HG02840 (cell line): Measurements from ENCODE around the gene TEKT4.
"Not testable (repeated sequence)": the region's sequence is repeated elsewhere in the genome, so short reads cannot be mapped to it uniquely, and the experiment has no call there.

ENCODE experiments used
- ATAC-seq: cut with Tn5 transposase; IDR thresholded peaks from one replicate; pipeline ENCODE4 v1.9.1; 2021; ENCODE audit warnings: mild to moderate bottlenecking, moderate library complexity, moderate number of reproducible peaks; ENCODE audit not compliant: unreplicated experiment, low FRiP score

TEKT4 gene, protein sequence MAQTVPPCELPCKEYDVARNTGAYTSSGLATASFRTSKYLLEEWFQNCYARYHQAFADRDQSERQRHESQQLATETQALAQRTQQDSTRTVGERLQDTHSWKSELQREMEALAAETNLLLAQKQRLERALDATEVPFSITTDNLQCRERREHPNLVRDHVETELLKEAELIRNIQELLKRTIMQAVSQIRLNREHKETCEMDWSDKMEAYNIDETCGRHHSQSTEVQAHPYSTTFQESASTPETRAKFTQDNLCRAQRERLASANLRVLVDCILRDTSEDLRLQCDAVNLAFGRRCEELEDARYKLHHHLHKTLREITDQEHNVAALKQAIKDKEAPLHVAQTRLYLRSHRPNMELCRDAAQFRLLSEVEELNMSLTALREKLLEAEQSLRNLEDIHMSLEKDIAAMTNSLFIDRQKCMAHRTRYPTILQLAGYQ

DNA sequence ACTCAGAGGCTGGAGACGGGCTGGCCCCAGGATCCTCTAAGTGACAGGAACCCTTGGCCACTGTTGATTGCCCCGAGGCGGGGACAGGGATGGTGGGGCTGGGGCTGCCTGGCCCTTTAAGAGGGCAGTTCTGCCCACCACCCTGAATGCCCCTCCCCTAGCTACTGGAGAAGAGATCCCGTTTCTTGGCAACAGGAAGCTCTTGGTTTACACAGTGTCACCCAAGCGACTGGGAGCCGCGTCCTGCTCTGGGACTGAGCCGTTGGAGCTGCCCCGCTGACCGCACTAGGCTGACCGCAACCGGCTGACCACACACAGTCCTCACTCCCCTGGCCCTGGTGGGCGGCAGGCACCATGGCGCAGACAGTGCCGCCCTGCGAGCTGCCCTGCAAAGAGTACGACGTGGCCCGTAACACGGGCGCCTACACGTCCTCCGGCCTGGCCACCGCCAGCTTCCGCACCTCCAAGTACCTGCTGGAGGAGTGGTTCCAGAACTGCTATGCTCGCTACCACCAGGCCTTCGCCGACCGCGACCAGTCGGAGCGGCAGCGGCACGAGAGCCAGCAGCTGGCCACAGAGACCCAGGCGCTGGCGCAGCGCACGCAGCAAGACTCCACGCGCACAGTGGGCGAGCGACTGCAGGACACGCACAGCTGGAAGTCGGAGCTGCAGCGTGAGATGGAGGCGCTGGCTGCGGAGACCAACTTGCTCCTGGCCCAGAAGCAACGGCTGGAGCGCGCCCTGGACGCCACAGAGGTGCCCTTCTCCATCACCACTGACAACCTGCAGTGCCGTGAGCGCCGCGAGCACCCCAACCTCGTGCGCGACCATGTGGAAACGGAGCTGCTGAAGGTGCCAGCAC, at the start of gene TEKT4:
TEKT4 (plus strand) TSS at position 205 of the 862 bp plus-strand sequence; CDS start at position 355, 150 bp downstream.
- no peak for ATAC-seq

- not testable (repeated sequence) for ATAC-seq
These were observed 32.0 kb upstream of the TEKT4 start for GRCh38 chr2:94839224-94839623.

DNA sequence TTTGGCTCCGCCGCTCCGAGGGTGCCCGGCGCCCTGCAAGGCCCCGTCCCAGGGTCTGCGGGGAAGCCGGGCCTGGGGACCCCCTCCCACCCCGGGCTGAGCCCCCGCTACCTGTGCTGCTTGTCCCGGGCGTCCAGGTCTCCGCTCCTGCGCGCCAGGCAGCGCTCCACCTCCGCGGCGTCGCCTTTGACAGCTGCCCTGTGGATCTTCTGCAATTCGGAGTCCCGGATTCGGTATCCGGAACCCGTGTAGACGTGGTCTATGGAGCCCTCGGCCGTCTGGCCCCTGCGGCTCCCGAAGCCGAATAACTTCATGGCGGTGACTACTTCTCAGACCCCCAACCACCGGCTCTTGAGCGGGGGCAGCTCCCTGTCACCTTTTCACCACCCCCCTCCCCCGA, 14.4 kb upstream of the TEKT4 start:
- not testable (repeated sequence) for ATAC-seq

DNA sequence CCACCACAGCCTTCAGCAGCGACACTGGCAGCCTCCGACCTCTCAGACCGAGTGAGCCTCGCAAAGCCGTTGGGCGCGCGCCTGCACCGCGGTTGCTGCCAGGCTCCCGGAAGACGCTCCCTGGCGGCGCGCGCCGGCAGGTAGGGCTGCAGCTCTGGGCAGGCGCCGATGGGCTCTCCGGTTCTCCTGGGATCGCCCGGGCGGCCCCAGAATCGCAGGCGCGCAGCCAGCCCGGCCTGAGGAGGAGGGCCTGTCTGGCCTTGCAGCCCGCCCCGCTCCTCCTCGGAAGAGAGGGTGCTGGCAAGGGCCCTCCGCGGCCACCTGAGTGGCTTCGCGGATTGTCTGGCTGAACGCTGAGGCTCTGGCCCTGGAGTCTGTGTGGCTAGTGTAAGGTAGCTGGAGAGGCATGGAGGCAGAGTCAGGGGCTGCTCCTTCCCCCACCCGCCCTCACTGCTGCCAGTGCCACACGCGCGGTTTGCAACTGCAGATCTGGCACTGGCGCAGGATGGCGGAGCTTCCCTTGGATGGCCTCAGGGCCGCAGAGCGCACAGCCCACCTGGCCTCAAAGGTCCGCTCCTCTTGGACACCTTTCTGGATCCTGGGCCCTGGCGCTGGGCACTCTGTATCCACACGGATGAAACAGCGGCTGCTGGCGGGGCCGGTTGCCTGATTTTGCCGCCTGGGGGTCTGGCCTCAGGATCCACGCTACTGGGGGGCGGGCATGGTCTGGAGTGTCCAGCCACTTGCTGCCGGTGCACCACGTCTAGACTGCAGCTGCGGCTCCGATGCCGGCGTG, 13.7 kb upstream of the TEKT4 start:
- ATAC-seq, result not testable (repeated sequence)

DNA sequence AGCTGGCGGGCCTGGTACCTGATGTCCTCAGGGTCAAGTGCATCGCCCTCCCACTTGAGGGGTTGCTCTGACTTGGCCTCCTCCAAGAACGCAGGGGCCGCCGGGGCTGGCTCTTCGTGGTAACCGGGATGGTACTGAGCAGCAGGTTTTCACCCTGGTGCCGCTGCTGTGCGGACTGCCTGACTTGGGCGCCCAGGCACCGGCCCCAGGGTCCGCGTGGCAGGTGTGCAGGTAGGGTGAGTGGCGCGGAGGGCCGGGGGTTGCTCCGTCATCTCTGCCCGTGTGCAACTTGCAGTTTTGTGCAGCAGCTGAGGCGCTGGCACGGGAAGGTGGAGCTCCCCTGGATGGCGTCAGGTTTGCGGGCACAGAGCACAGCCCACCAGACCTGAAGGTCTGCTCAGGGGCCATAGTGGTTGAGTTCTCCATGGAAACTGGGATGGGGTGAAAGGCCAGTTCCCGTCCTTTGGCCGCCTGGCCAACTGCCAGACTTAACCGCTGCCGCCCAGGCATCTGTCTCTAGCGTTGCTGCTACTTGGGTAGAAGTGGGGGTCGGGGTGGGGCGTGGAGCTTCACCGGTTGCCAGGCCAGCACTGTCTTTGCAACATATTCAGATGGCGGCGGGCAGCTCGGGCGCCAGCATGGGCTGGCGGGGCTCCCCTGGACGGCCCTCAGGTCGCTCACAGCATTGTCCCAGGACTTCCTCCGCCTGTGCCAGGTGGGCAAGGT, 12.9 kb upstream of the TEKT4 start:
- ATAC-seq, result not testable (repeated sequence)

DNA sequence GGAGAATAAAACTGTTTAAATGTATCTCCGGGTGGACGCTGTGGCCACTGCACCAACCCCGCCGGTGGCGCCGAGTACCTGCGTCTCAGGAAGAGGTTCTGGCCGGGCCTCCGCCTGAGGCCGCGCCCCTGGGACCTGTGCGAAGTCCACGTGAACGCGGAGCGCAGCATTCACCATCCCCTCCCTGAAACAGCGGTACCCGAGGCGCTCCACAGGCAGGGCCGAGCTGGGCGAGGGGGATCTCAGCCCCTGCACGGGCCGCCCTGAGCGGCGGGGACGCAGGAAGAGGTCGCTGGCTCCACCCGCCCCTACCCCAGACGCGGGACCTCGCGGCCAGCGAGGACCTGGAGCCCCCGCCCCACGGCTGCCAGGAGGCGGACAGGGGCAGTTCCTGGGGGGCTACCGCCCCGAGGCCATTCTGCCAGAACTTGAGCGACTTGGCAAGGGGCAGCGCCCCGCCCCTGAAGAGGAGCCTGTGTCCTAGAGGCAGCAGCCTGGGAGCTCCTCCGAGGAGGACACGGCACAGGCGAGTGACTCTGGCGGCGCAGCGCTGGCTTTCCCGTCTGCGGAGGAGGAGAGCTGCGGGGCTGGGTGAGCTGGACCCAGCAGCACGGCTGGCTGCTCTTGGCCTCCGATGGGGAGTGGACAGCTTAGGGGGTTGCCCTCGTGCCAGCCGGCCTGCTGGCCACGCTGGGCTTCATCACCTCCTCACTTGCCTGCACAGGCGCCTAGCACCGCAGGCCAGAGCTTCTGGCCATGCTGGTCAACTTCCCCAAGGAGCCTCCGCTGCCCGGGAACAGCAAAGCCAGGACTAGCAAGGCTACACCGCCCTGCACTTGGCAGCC, 9.7 kb upstream of the TEKT4 start:
- no peak for ATAC-seq

DNA sequence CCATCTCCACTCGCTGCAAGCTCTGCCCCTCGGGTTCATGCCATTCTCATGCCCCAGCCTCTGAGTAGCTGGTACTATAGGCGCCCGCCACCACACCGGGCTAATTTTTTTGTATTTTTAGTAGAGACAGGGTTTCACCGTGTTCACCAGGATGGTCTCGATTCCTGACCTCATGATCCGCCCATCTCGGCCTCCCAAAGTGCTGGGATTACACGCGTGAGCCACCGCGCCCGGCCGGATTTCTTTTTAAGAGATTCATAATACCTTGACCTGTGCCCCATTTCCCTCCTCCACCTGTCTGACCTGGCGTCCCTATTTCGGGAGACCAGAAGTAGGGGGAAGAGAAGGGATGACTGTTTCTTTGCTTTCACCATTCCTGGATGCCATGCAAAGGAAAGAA, 8.3 kb upstream of the TEKT4 start:
- ATAC-seq, result not testable (repeated sequence)

- no peak for ATAC-seq
These were observed 2.1 kb upstream of the TEKT4 start for GRCh38 chr2:94869131-94869530.

DNA sequence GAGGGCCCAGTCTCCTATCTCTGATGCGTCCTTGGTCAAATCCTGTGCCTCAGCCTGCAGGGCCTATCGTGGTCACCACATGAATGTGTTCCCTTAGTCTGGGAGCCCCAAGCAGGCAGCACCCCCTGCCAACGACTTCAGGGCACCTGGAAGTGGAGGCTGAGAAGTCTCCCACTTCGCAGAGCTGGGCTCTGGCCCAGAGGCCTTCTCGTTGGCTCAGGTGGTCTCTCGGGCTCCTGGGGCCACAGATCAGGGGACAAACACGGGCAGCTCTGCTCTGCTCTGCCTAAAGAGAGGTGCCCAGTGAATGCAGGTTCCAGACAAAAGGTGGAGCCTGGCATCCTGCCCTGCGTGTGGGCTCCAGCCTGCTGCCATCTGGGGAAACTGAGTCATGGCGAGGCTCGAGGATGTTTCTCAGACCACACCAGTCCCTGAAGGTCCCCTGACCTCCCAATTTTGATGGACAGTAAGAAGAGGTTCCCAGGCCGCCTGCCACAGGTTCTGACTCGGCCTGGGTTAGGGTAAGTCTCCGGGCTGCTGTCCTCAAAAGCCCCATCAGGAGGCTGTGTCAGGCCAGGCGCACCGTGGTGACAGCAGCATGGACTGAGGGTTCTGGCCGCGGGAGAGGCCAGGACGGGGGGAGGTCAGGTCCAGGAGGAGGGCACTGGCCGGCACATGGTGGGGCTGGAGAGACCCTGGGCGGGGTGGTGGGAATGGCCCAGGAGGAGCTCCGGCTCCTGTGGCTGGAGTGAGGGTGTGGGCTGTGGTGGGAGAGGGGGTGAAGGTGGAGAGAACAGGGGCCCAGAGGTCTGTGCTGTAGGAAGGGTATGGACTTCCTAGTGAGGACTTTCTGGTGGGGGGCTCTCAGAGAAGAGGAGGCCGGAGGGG, 1.4 kb upstream of the TEKT4 start:
- no peak for ATAC-seq

- no peak for ATAC-seq
These were observed 597 bp upstream of the TEKT4 start for GRCh38 chr2:94870440-94871225.

DNA sequence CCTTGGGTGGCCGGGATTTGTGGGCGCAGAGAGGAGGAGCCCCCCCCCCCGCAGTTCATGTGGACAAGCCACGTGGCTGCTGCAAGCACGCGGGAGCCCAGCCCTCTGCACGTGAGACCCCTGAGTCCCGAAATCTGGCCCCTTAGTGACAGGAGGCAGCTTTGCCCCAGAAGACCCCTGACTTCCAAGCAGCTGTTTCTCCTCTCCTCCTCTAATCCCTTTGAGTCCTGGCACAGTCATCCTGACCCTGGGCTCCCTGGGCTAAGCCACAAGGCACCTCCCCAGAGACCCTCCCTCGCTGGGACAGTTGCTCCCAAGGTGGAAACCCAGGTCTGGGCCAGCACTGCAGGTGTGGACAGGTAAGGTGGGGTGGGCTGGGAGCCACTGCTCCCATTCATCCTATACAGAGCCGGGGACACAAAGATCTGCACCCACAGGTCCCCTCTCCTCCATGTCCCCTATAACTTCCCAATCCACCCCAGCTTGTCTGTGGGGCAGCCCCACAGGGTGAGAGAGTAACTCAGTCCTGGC, 923 bp downstream of the TEKT4 start:
- no peak for ATAC-seq

DNA sequence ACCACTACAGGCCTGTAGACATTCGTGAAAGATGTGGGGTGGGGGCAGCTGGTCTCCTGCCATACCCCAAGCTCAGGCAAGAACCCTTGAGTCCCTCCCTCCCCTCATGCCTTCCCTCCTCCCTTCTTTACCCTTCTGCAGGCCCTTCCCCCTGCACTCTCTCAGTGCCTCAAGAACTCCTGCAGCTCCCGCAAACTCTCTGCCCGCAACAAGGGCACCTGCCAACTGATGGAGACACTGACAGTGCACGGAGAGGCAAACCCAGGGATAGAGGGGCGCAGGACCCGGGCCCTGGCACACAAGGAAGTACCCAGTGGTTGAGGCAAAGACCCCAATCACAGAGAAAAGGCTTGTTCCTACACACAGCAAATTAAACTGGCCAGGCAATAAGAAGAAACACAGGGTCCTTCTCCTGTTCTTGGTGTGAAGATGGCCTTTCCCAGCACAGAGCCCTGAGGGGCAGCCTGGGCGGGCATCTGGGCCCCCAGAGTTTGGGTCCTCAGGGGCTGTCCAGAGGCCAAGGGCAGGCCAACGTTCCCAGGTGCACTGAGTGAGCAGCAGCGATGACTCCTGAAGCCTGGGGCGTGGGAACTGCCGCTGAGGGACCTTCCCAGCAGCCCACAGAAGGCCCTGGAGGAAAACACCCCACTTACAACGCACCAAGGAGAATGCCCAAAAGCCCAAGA, 1.6 kb downstream of the TEKT4 start:
- no peak for ATAC-seq

DNA sequence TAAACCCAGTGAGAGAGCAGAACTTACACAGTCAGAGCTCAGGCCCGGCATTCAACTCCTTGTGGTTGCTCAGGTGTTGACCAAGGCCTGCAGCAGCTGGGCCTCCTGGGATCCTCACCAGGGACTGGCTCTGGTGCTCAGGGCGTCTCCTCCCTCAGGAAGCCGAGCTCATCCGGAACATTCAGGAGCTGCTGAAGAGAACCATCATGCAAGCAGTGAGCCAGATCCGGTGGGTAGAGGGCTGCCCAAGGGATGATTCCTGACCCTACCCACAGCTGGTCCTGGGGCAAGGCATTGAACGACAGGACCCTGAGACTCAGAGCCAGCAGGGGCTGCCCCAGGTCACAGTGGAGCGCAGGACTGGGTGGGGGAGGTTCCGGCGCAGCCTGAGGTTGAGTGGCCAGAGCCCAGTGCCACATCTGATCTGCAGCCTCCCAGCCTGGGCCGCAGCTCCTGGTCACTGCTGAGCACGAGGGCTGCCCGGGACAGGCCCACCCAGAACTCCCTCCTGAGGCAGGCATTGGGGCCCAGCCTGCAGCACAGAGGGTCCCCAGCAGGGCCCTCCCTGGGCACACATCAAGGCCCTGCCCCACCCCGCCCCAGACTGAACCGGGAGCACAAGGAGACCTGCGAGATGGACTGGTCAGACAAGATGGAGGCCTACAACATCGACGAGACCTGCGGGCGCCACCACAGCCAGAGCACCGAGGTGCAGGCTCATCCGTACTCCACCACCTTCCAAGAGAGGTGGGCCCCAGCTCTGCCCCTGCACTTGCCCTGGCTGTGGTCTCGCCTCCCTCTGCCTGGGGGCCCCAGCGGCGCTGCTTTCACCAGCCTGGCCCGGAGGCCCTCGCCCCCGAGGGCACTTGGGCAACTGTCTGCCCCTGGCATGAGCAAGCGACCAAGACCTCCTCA, 2.4 kb downstream of the TEKT4 start:
- ATAC-seq, result no peak

DNA sequence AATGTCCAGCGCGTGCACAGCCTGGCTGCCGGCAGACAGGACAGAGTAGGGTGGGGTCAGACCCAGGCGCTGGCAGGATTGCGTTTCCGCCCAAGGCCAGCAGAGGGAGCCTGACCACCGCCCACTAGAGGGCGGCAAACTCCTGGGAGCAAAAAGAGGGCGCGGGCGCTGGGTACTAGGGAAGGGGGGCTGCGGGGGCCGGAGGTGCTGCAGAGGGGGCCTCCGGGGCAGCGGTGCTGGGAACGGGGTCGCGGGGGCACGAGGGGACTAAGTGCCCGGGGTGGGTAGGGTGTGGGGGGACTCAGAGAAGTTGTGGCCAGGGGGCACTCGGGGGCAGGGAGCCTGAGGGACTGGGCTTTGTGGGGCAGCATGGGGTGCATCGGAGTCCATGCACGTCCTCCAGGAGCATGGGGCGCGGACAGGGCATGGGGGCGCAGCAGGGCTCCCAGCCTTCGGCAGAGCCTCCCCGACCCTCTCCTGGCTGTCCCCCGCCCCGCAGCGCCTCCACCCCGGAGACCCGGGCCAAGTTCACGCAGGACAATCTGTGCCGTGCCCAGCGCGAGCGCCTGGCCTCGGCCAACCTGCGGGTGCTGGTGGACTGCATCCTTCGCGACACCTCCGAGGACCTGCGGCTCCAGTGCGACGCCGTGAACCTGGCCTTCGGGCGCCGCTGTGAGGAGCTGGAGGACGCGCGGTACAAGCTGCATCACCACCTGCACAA, 3.2 kb downstream of the TEKT4 start:
- no peak for ATAC-seq
